DND-41 (cell line): Measurements from ENCODE around the gene SH2D6.
A peak's percentile ranks its signal among the peaks of the same experiment; 100 is the strongest.
"Not testable (repeated sequence)": the region's sequence is repeated elsewhere in the genome, so short reads cannot be mapped to it uniquely, and the experiment has no call there.

Experiments used
- ATAC-seq: fragments of 200-7000 bp; cut with Tn5 transposase; 3 replicates; pipeline ENCODE4 v1.9.1; 2021; ENCODE audit warnings: low read depth; ENCODE audit not compliant: insufficient read depth
- DNase-seq: peaks from one replicate; pipeline ENCODE4 v3.0.0-alpha.2; 2020
- H2AFZ ChIP-seq: 2 replicates; pipeline ENCODE4 v1.6.0; 2012; ENCODE audit warnings: low read depth, low read length
- H3K27ac ChIP-seq: 2 replicates; pipeline ENCODE4 v1.5.1; 2012; ENCODE audit warnings: low read length, inconsistent platforms
- H3K27me3 ChIP-seq: fragments of 200-600 bp; sonication (generic); 2 replicates; pipeline ENCODE4 v1.6.0; 2012; ENCODE audit warnings: low read length, mild to moderate bottlenecking, inconsistent platforms; ENCODE audit not compliant: insufficient read depth, poor library complexity
- H3K36me3 ChIP-seq: 2 replicates; pipeline ENCODE4 v1.5.1; 2012; ENCODE audit warnings: low read length, inconsistent platforms; ENCODE audit not compliant: insufficient read depth
- H3K4me1 ChIP-seq: 2 replicates; pipeline ENCODE4 v1.5.1; 2012; ENCODE audit warnings: mild to moderate bottlenecking, low read length; ENCODE audit not compliant: insufficient read depth
- H3K4me2 ChIP-seq: 2 replicates; pipeline ENCODE4 v1.6.0; 2012; ENCODE audit warnings: mild to moderate bottlenecking, moderate library complexity, low read length, inconsistent platforms; ENCODE audit not compliant: insufficient read depth
- H3K4me3 ChIP-seq, 2 experiments: fragments of 200-600 bp in 1 of 2; shearing (Covaris generic) in 1 of 2; 2 replicates each; pipeline ENCODE4 v1.5.1; 2012 to 2016; ENCODE audit warnings: inconsistent platforms in 2 of 2, low read length in 2 of 2, mild to moderate bottlenecking in 2 of 2, low read depth in 1 of 2, moderate library complexity in 1 of 2
- H3K79me2 ChIP-seq: 2 replicates; pipeline ENCODE4 v1.6.0; 2012; ENCODE audit warnings: low read length, inconsistent platforms; ENCODE audit not compliant: insufficient read depth
- H3K9ac ChIP-seq: 2 replicates; pipeline ENCODE4 v1.6.0; 2012; ENCODE audit warnings: low read depth, mild to moderate bottlenecking, inconsistent platforms, low read length, moderate library complexity
- H3K9me3 ChIP-seq: 2 replicates; pipeline ENCODE4 v1.5.1; 2012; ENCODE audit warnings: low read length, moderate library complexity, mild to moderate bottlenecking, inconsistent platforms; ENCODE audit not compliant: insufficient read depth, severe bottlenecking
- H4K20me1 ChIP-seq: 2 replicates; pipeline ENCODE4 v1.6.0; 2012; ENCODE audit warnings: low read length; ENCODE audit not compliant: insufficient read depth
- EZH2 ChIP-seq: IDR thresholded peaks from 3 replicates; pipeline ENCODE4 v1.6.1; 2012; ENCODE audit warnings: borderline replicate concordance, low read depth, mild to moderate bottlenecking, moderate library complexity, low read length, inconsistent platforms; ENCODE audit not compliant: severe bottlenecking
- TF ChIP-seq, protein P1 (sequence below): IDR thresholded peaks from 2 replicates; pipeline ENCODE4 v1.5.1; 2012; ENCODE audit warnings: borderline replicate concordance, low read length, moderate library complexity, mild to moderate bottlenecking; ENCODE audit not compliant: poor library complexity, severe bottlenecking; ENCODE audit errors: extremely low read depth

The SH2D6 gene

DNA sequence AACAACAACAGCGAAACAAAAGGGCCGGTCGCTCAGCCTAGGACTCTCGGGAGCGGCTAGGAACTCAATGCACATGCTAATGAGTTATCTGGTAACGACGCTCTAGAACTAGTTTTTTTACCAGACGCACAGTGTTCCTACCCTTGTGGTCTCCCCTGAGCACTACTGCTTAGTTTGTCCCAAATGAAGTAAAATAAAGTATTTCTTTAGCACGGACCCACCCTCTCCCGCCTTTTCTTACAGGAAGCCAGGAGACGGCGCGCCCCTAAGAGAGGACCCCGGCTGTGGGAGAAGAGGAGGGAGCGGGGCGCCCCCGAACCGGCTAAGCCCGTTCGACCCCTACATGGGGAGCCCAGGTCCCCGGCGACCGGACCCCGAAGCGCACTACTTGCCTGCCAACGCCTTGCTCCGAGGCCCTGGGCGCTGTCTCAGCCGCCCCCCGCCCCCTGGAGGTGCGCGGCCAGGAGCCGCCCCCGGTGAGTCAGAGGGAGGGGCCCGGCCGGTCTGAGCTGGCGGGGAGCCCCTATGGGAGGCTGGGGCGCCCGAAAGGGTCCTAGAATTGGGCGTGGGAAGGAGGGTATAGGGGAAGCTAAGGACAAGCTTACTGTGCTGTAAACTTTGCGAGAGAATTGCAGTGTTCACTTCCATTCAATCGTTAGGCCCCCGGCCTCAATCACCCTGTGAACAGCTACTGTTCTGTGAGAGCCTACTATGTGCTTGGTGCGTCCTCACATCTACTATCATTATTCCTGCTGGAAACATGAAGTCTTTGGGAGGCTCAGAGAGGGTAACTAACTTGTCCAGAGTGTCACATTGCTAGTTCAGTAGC, 4.7 kb upstream of the SH2D6 start:
- no peaks in the 10 kb centered on the region for H3K27me3 ChIP-seq
- H3K9ac ChIP-seq, result peak overlapping the region; percentile 67
- H3K36me3 ChIP-seq, result no peaks in the 10 kb centered on the region; the same call in 1 of the 2 replicates
- no peaks in the 10 kb centered on the region for H3K9me3 ChIP-seq
- H3K27ac ChIP-seq, result peak overlapping the region; percentile 85
- TF ChIP-seq EZH2, result no peak
- TF ChIP-seq, protein P1, sequence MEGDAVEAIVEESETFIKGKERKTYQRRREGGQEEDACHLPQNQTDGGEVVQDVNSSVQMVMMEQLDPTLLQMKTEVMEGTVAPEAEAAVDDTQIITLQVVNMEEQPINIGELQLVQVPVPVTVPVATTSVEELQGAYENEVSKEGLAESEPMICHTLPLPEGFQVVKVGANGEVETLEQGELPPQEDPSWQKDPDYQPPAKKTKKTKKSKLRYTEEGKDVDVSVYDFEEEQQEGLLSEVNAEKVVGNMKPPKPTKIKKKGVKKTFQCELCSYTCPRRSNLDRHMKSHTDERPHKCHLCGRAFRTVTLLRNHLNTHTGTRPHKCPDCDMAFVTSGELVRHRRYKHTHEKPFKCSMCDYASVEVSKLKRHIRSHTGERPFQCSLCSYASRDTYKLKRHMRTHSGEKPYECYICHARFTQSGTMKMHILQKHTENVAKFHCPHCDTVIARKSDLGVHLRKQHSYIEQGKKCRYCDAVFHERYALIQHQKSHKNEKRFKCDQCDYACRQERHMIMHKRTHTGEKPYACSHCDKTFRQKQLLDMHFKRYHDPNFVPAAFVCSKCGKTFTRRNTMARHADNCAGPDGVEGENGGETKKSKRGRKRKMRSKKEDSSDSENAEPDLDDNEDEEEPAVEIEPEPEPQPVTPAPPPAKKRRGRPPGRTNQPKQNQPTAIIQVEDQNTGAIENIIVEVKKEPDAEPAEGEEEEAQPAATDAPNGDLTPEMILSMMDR, result no peak
- H3K4me2 ChIP-seq, result peak overlapping the region; percentile 72
- H3K4me1 ChIP-seq, result peaks cover 61% of the 10 kb centered on the region
- peak overlapping the region; percentile 18 to 66; a peak in 3 of 4 replicates for H3K4me3 ChIP-seq
- ATAC-seq (peak; percentile 33), DNase-seq (peak; percentile 63)
- H4K20me1 ChIP-seq, result no peaks in the 10 kb centered on the region
- H2AFZ ChIP-seq, result peak overlapping the region; percentile 57
- H3K79me2 ChIP-seq, result peaks cover 65% of the 10 kb centered on the region

DNA sequence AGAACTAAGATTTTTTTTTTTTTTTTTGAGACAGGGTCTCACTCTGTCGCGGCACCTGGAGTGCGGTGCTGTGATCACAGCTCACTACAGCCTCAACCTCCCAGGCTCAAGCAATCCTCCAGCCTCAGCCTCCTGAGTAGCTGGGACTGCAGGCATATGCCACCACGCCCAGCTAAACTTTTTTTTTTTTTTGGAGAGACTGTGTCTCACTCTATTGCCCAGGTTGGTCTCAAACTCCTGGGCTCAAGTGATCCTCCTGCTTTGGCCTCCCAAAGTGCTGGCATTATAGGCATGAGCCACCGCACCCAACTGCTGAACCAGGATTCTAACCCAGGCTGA, 4.1 kb upstream of the SH2D6 start:
- Histone ChIP-seq H3K4me2 (peak overlapping the region; percentile 72), H3K79me2 (peaks cover 68% of the 10 kb centered on the region), H3K9ac (peak overlapping the region; percentile 67), H3K4me3 (peak overlapping the region; percentile 18 to 66; a peak in 3 of 4 replicates), H3K27ac (peak overlapping the region; percentile 85), H3K4me1 (peaks cover 61% of the 10 kb centered on the region)
- not testable (repeated sequence) for H2AFZ ChIP-seq, H3K36me3 ChIP-seq, H3K27me3 ChIP-seq, H4K20me1 ChIP-seq, DNase-seq, H3K9me3 ChIP-seq, ATAC-seq

DNA sequence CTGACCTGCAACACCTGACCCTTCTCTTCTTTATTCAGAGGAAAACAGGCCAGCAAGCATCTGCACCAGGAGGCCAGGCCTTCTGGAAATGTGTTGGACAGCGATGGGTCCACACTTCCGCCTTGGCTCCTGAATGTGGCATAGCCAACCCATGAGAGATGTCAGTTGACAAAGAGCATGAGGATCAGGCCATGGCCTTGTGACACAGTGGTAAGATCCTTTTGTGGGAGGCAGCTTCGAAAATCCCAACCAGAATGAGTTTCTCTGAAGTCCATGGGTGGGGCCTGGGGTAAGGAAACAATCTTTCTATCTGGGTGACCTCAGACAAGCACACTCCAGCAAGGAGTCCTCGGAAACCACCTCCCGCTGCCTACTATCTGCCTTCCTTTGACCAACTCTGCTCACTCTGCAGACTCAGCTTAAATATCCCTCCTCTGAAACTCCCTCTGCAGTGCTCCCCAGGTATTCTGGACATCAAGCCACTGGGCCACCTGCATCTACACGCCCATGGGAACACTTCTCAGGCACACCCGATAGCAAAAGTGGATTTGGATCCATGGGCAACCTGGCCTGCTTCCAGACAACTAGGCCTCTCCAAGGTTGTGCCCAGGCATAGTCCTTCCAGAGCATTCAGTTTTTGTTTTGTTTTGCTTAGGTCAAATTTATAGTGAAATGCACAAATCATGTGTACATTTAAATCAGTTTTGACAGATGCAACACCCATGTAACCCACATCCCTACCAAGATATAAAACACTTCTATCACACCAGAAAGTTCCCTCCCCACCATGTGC, 3.6 kb upstream of the SH2D6 start:
- H3K27me3 ChIP-seq, result no peaks in the 10 kb centered on the region
- peaks cover 63% of the 10 kb centered on the region for H3K79me2 ChIP-seq
- H3K36me3 ChIP-seq, result no peaks in the 10 kb centered on the region; the same call in 1 of the 2 replicates
- H3K27ac ChIP-seq, result peak overlapping the region; percentile 85
- no peaks in the 10 kb centered on the region for H4K20me1 ChIP-seq
- peak overlapping the region; percentile 72; the same call in 1 of the 2 replicates for H3K4me2 ChIP-seq
- H3K4me3 ChIP-seq, result 0 out of 4 replicates have a peak overlapping the region, but pooled peaks of 1 of the 2 experiments have one; percentile 66
- H3K9ac ChIP-seq, result peak overlapping the region; percentile 67; the same call in 1 of the 2 replicates
- no peak overlapping the region for H2AFZ ChIP-seq
- H3K4me1 ChIP-seq, result peaks cover 61% of the 10 kb centered on the region
- no peaks in the 10 kb centered on the region for H3K9me3 ChIP-seq
- DNase-seq (no peak), ATAC-seq (no peak)
- no peak for TF ChIP-seq EZH2

DNA sequence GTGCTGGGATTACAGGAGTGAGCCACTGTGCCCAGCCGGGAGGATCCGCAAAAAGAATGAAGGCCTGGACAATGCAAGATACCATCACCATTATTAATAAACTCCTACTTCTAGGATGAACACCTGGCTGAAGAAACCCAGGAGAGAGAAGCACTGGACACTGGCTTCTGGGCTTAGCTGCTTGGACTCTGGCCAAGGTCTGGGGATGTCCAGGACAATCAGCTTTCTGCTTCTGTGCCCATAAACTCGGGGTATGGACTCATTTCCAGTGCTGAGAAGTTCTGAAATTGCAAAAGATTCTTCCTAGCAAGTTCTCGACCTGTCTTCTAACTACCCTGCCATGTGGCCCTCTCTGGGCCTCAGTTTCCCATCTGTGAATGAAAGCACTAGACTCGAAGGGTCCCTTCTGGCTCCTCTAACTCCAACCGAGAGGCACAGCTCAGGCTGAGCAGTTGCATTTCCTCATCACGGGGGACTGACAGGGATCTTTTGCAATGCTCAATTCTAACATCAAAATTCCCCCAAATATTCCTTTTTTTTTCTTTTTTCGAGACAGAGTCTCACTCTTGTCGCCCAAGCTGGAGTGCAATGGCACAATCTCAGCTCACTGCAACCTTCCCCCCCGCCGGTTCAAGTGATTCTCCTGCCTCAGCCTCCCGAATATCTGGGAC, 2.4 kb upstream of the SH2D6 start:
- no peak overlapping the region for H3K9ac ChIP-seq
- TF ChIP-seq EZH2, result no peak
- TF ChIP-seq, protein P1, result no peak
- no peak overlapping the region for H3K4me3 ChIP-seq
- H3K79me2 ChIP-seq, result peaks cover 55% of the 10 kb centered on the region
- no peaks in the 10 kb centered on the region for H4K20me1 ChIP-seq
- H3K4me1 ChIP-seq, result peaks cover 61% of the 10 kb centered on the region
- no peak overlapping the region for H2AFZ ChIP-seq
- DNase-seq, result no peak
- ATAC-seq, result no peak
- H3K4me2 ChIP-seq, result no peak overlapping the region
- no peaks in the 10 kb centered on the region for H3K27me3 ChIP-seq
- H3K36me3 ChIP-seq, result no peaks in the 10 kb centered on the region; the same call in 1 of the 2 replicates
- 0 out of 2 replicates have a peak overlapping the region, but pooled peaks have one; percentile 9 for H3K27ac ChIP-seq
- H3K9me3 ChIP-seq, result no peaks in the 10 kb centered on the region
